EL (cell line): ENCODE measurements around the gene PCSK6.
A peak's percentile ranks its signal among the peaks of the same experiment; 100 is the strongest.
"Not testable (repeated sequence)": the region's sequence is repeated elsewhere in the genome, so short reads cannot be mapped to it uniquely, and the experiment has no call there.

Experiments
- DNase-seq: peaks from one replicate; pipeline ENCODE4 v3.0.0-alpha.2; 2016

The PCSK6 gene

GRCh38 chr15:101305820-101306255 is 183.7 kb downstream of the PCSK6 start:
- DNase-seq: no peak

GRCh38 chr15:101303408-101303807 is 186.1 kb downstream of the PCSK6 start:
- DNase-seq: no peak

GRCh38 chr15:101296418-101297405 is 192.8 kb downstream of the PCSK6 start:
- peak; percentile 72 for DNase-seq

- DNase-seq: no peak
Measured at GRCh38 chr15:101295607-101296161, 193.8 kb downstream of the PCSK6 start.

- peak; percentile 94 for DNase-seq
Measured at GRCh38 chr15:101294731-101295606, 194.5 kb downstream of the PCSK6 start, which contains the start of gene SNRPA1. Gene SNRPA1, minus strand, starts transcription at chr15:101295248. Its CDS starts 70 bp downstream, at chr15:101295178.

GRCh38 chr15:101293122-101293521 is 196.4 kb downstream of the PCSK6 start:
- no peak for DNase-seq

GRCh38 chr15:101288905-101289513 is 200.5 kb downstream of the PCSK6 start:
- peak; percentile 49 for DNase-seq

- DNase-seq: not testable (repeated sequence)
Measured at GRCh38 chr15:101287342-101287741, 202.2 kb downstream of the PCSK6 start.

- no peak for DNase-seq
Measured at GRCh38 chr15:101286471-101287114, 202.9 kb downstream of the PCSK6 start.

GRCh38 chr15:101283931-101284330 is 205.6 kb downstream of the PCSK6 start:
- DNase-seq: no peak

GRCh38 chr15:101280007-101280406 is 209.5 kb downstream of the PCSK6 start:
- DNase-seq: no peak

GRCh38 chr15:101277943-101278564 is 211.5 kb downstream of the PCSK6 start:
- no peak for DNase-seq

GRCh38 chr15:101277038-101277822 is 212.3 kb downstream of the PCSK6 start, which contains the start of gene SELENOS:
Gene SELENOS, minus strand, starts transcription at chr15:101277485. Its CDS starts 68 bp downstream, at chr15:101277417.
- DNase-seq: peak; percentile 90

GRCh38 chr15:101276501-101277037 is 212.9 kb downstream of the PCSK6 start:
- peak; percentile 41 for DNase-seq

- DNase-seq: no peak
Measured at GRCh38 chr15:101275018-101275417, 214.5 kb downstream of the PCSK6 start.

GRCh38 chr15:101273534-101273933 is 216.0 kb downstream of the PCSK6 start:
- DNase-seq: no peak

- DNase-seq: no peak
Measured at GRCh38 chr15:101272584-101272983, 216.9 kb downstream of the PCSK6 start.

GRCh38 chr15:101269479-101270223 is 219.9 kb downstream of the PCSK6 start:
- no peak for DNase-seq
